WTC11 (cell line): Measurements from ENCODE around the gene INF2. TPM values are rescaled to one million over a fixed set of nuclear protein-coding genes. Genes with fewer than 3 reads are reported as not detected.

Source experiments
- ATAC-seq: fragments of 200-7000 bp; cut with Tn5 transposase; 2 replicates; pipeline ENCODE4 v1.10.0; 2021; ENCODE audit warnings: mild to moderate bottlenecking, moderate library complexity
- CTCF ChIA-PET: fragments of 300-600 bp; sonication (Branson Sonifier 250); formaldehyde crosslinking; loops from one replicate; lab custom pipeline; 2021; ENCODE audit warnings: antibody characterized with exemption; lab: Charles Lee
- POLR2A ChIA-PET: fragments of 350-600 bp; sonication (Branson Sonifier 250); formaldehyde crosslinking; loops from one replicate; lab custom pipeline; 2021; ENCODE audit warnings: antibody characterized with exemption; lab: Charles Lee
- DNase-seq: peaks from one replicate; pipeline ENCODE4 v3.0.0; 2021; ENCODE audit warnings: low spot score
- H3K27ac Mint-ChIP-seq: 2 replicates; pipeline ENCODE4 v1.8.0; 2021; ENCODE audit warnings: mixed read lengths
- H3K27me3 Mint-ChIP-seq: 2 replicates; pipeline ENCODE4 v1.8.0; 2021; ENCODE audit warnings: low read depth, mild to moderate bottlenecking, moderate library complexity, mixed read lengths
- H3K36me3 Mint-ChIP-seq: 2 replicates; pipeline ENCODE4 v1.8.0; 2021; ENCODE audit warnings: mixed read lengths
- H3K4me1 Mint-ChIP-seq: 2 replicates; pipeline ENCODE4 v1.8.0; 2022; ENCODE audit warnings: mixed read lengths
- H3K4me3 Mint-ChIP-seq: 2 replicates; pipeline ENCODE4 v1.8.0; 2021; ENCODE audit warnings: mild to moderate bottlenecking, moderate library complexity, mixed read lengths
- H3K9me3 Mint-ChIP-seq: 2 replicates; pipeline ENCODE4 v1.8.0; 2021; ENCODE audit warnings: mixed read lengths
- CREM ChIP-seq: sonication (generic); formaldehyde crosslinking; IDR thresholded peaks from 2 replicates; pipeline ENCODE4 v1.8.1; 2022; ENCODE audit warnings: mild to moderate bottlenecking, missing genetic modification reagents, moderate library complexity
- ELF4 ChIP-seq: sonication (generic); formaldehyde crosslinking; IDR thresholded peaks from 2 replicates; pipeline ENCODE4 v1.8.1; 2022; ENCODE audit warnings: low read depth, mild to moderate bottlenecking, moderate library complexity, missing genetic modification reagents
- EMX1 ChIP-seq: fragments of 250-450 bp; sonication (Bioruptor Pico); IDR thresholded peaks from 2 replicates; pipeline ENCODE4 v1.8.0; 2021; ENCODE audit warnings: mild to moderate bottlenecking
- ERG ChIP-seq: fragments of 250-450 bp; sonication (Bioruptor Pico); IDR thresholded peaks from 2 replicates; pipeline ENCODE4 v1.8.0; 2021; ENCODE audit warnings: mild to moderate bottlenecking
- GTF2I ChIP-seq: fragments of 250-450 bp; sonication (Bioruptor Pico); conservative IDR thresholded peaks from 2 replicates; pipeline ENCODE4 v1.4.0; 2021; ENCODE audit warnings: mild to moderate bottlenecking
- JUN ChIP-seq: sonication (generic); formaldehyde crosslinking; IDR thresholded peaks from 2 replicates; pipeline ENCODE4 v1.8.0; 2023; ENCODE audit warnings: mild to moderate bottlenecking, missing genetic modification reagents
- NFATC4 ChIP-seq: fragments of 250-450 bp; sonication (Bioruptor Pico); IDR thresholded peaks from 2 replicates; pipeline ENCODE4 v1.9.0; 2021; ENCODE audit warnings: mild to moderate bottlenecking
- NFE2L1 ChIP-seq: sonication (generic); formaldehyde crosslinking; IDR thresholded peaks from 2 replicates; pipeline ENCODE4 v1.8.1; 2023; ENCODE audit warnings: missing genetic modification reagents
- RORB ChIP-seq: fragments of 250-450 bp; sonication (Bioruptor Pico); IDR thresholded peaks from 2 replicates; pipeline ENCODE4 v1.9.0; 2021; ENCODE audit warnings: mild to moderate bottlenecking
- SOX15 ChIP-seq: fragments of 250-450 bp; sonication (Bioruptor Pico); IDR thresholded peaks from 2 replicates; pipeline ENCODE4 v1.9.0; 2021; ENCODE audit warnings: mild to moderate bottlenecking
- SP1 ChIP-seq: sonication (generic); formaldehyde crosslinking; conservative IDR thresholded peaks from 2 replicates; pipeline ENCODE4 v1.8.1; 2022; ENCODE audit warnings: missing genetic modification reagents
- STAT6 ChIP-seq: sonication (generic); formaldehyde crosslinking; conservative IDR thresholded peaks from 2 replicates; pipeline ENCODE4 v1.8.1; 2023; ENCODE audit warnings: mild to moderate bottlenecking, low read depth, missing genetic modification reagents, moderate library complexity
- ZBTB43 ChIP-seq: sonication (generic); formaldehyde crosslinking; IDR thresholded peaks from 2 replicates; pipeline ENCODE4 v1.8.1; 2023; ENCODE audit warnings: mild to moderate bottlenecking, missing genetic modification reagents
- ZNF138 ChIP-seq: sonication (generic); formaldehyde crosslinking; conservative IDR thresholded peaks from 2 replicates; pipeline ENCODE4 v1.8.1; 2022; ENCODE audit warnings: mild to moderate bottlenecking, moderate library complexity, missing genetic modification reagents
- ZNF232 ChIP-seq: sonication (generic); formaldehyde crosslinking; IDR thresholded peaks from 2 replicates; pipeline ENCODE4 v1.8.0; 2022; ENCODE audit warnings: mild to moderate bottlenecking, missing genetic modification reagents
- ZNF317 ChIP-seq: sonication (generic); formaldehyde crosslinking; IDR thresholded peaks from 2 replicates; pipeline ENCODE4 v1.8.1; 2023; ENCODE audit warnings: low read depth, mild to moderate bottlenecking, moderate library complexity, missing genetic modification reagents, borderline replicate concordance
- total RNA-seq: library from RNA; stranded (reverse); gene quantifications from 3 replicates; pipeline ENCODE4 v1.2.3, GENCODE V29; 2021
- TF ChIP-seq, protein P1 (sequence below): sonication (generic); formaldehyde crosslinking; IDR thresholded peaks from 2 replicates; pipeline ENCODE4 v1.8.0; 2023; ENCODE audit warnings: missing genetic modification reagents, mild to moderate bottlenecking, borderline replicate concordance
- TF ChIP-seq, protein P2 (sequence below): fragments of 200-600 bp; IDR thresholded peaks from 2 replicates; pipeline ENCODE4 v1.8.0; 2022; ENCODE audit warnings: antibody characterized with exemption

INF2 gene
- total RNA-seq, 1 experiment from 2014 or later = 82.4 TPM

DNA sequence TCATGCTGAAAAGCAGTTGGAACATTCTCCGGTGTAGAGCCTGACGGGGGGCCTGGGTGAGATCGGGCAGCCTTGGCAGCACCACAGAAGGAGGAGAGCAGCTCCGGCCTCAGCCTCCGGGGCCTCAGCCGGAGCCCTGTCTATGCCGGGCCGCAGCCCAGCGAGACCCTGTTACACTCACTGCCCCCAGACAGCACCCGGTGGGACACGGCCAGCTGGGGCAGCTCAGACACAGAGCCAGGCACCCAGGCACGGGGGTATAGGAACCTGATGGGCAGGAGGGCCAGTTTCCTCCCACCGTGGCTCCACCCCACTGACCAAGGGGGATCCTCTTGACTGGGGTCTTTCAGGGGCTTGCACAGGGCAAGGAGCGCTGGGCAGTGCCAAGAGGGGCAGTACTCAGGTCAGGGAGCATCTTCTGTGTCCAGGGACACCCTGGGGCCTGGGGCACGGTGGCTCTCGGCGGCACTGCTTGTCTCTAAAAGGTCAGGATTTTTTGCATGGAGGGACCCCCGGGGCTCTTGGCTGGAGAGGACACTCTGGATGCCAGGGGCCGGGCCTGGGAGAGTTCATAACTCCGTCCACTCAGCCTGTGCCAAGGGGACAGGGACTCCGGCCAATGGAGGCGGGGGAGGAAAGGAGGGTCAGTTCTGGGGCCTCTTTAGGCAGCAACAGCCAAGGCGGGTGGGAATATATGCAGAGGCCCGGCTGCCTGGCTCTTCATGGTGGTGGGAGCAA is 9.4 kb downstream of the INF2 start (continued):
- no peak for TF ChIP-seq STAT6 (CRISPR knock-in tag)
- no peak for TF ChIP-seq ZNF138
- TF ChIP-seq JUN (CRISPR knock-in tag) = no peak

DNA sequence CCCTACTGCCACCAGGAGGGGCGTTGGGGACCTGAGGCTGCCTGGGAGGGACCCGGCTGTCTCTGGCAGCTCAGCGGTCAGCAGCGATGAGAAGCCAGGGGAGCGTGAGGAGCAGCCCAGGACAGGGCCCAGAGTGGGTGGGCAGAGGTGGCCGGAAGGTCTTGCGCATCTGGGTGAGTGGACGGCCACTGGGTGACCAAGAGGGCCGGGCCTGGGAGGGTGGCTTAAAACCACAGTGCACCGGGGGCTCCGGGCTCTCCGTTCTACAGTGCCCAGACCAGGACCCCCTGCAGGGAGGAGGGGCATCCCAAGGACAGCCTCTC is 10.0 kb downstream of the INF2 start:
- DNase-seq = no peak
- Mint-ChIP-seq H3K27ac (no peak overlapping the region), H3K27me3 (no peaks in the 10 kb centered on the region), H3K36me3 (peaks cover 18% of the 10 kb centered on the region)
- CTCF ChIA-PET = interaction anchor here (1.2 kb wide), 1 partner anchor 33 kb away, joined by 4 read pairs; no protein-coding TSS in a partner anchor
- no peak for TF ChIP-seq ZNF317 (CRISPR knock-in tag)
- no peak for TF ChIP-seq CREM (CRISPR knock-in tag)
- TF ChIP-seq ELF4 (CRISPR knock-in tag) = no peak
- TF ChIP-seq EMX1 (CRISPR knock-in tag) = no peak
- TF ChIP-seq NFE2L1 (CRISPR knock-in tag) = no peak
- no peak for TF ChIP-seq ERG (CRISPR knock-in tag)
- TF ChIP-seq, protein P1, sequence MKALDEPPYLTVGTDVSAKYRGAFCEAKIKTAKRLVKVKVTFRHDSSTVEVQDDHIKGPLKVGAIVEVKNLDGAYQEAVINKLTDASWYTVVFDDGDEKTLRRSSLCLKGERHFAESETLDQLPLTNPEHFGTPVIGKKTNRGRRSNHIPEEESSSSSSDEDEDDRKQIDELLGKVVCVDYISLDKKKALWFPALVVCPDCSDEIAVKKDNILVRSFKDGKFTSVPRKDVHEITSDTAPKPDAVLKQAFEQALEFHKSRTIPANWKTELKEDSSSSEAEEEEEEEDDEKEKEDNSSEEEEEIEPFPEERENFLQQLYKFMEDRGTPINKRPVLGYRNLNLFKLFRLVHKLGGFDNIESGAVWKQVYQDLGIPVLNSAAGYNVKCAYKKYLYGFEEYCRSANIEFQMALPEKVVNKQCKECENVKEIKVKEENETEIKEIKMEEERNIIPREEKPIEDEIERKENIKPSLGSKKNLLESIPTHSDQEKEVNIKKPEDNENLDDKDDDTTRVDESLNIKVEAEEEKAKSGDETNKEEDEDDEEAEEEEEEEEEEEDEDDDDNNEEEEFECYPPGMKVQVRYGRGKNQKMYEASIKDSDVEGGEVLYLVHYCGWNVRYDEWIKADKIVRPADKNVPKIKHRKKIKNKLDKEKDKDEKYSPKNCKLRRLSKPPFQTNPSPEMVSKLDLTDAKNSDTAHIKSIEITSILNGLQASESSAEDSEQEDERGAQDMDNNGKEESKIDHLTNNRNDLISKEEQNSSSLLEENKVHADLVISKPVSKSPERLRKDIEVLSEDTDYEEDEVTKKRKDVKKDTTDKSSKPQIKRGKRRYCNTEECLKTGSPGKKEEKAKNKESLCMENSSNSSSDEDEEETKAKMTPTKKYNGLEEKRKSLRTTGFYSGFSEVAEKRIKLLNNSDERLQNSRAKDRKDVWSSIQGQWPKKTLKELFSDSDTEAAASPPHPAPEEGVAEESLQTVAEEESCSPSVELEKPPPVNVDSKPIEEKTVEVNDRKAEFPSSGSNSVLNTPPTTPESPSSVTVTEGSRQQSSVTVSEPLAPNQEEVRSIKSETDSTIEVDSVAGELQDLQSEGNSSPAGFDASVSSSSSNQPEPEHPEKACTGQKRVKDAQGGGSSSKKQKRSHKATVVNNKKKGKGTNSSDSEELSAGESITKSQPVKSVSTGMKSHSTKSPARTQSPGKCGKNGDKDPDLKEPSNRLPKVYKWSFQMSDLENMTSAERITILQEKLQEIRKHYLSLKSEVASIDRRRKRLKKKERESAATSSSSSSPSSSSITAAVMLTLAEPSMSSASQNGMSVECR (CRISPR knock-in tag) = no peak
- no peak for TF ChIP-seq NFATC4 (CRISPR knock-in tag)
- TF ChIP-seq RORB (CRISPR knock-in tag) = no peak
- TF ChIP-seq ZBTB43 (CRISPR knock-in tag) = no peak
- TF ChIP-seq SOX15 (CRISPR knock-in tag) = no peak
- TF ChIP-seq GTF2I = no peak
- TF ChIP-seq ZNF232 (CRISPR knock-in tag) = no peak
- no peak for TF ChIP-seq SP1 (CRISPR knock-in tag)
- TF ChIP-seq, protein P2, sequence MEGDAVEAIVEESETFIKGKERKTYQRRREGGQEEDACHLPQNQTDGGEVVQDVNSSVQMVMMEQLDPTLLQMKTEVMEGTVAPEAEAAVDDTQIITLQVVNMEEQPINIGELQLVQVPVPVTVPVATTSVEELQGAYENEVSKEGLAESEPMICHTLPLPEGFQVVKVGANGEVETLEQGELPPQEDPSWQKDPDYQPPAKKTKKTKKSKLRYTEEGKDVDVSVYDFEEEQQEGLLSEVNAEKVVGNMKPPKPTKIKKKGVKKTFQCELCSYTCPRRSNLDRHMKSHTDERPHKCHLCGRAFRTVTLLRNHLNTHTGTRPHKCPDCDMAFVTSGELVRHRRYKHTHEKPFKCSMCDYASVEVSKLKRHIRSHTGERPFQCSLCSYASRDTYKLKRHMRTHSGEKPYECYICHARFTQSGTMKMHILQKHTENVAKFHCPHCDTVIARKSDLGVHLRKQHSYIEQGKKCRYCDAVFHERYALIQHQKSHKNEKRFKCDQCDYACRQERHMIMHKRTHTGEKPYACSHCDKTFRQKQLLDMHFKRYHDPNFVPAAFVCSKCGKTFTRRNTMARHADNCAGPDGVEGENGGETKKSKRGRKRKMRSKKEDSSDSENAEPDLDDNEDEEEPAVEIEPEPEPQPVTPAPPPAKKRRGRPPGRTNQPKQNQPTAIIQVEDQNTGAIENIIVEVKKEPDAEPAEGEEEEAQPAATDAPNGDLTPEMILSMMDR = no peak
- TF ChIP-seq, all 79 proteins: peak for 0
- Mint-ChIP-seq H3K4me3 (no peak overlapping the region), H3K4me1 (peaks cover 20% of the 10 kb centered on the region), H3K9me3 (peaks cover 6% of the 10 kb centered on the region)
- POLR2A ChIA-PET = interaction anchor here (0.6 kb wide), 1 partner anchor 563 kb away, joined by 3 read pairs; no protein-coding TSS in a partner anchor
- no peak for ATAC-seq
